HEK293 (cell line): ENCODE data around the gene FILIP1L.

Experiments used
- CTCF ChIA-PET: fragments of 350-600 bp; formaldehyde crosslinking; extraction: SDS; loops from one replicate; lab custom pipeline; 2021; ENCODE audit warnings: antibody characterized with exemption; lab: Yijun Ruan, JAX
- POLR2A ChIA-PET: fragments of 300-600 bp; formaldehyde crosslinking; extraction: SDS; loops from one replicate; lab custom pipeline; 2020; ENCODE audit warnings: antibody characterized with exemption, inconsistent platforms; lab: Yijun Ruan, JAX
- H3K27ac ChIP-seq: fragments of 200-500 bp; sonication (Bioruptor generic); 2 replicates; pipeline ENCODE4 v1.5.1; 2014; ENCODE audit warnings: low read depth, low read length, control low read depth, inconsistent platforms; ENCODE audit errors: extremely low read depth
- H3K36me3 ChIP-seq, 2 experiments: fragments of 200-500 bp in 1 of 2; sonication (Bioruptor generic) in 1 of 2; 1 replicate in 1 of 2; 2 replicates in 1 of 2; pipeline ENCODE4 v1.5.1; 2014 to 2017; ENCODE audit warnings: inconsistent platforms in 2 of 2, low read length in 2 of 2; ENCODE audit not compliant: control insufficient read depth in 2 of 2, insufficient read depth in 1 of 2
- H3K4me1 ChIP-seq: fragments of 200-500 bp; sonication (Bioruptor generic); 2 replicates; pipeline ENCODE4 v1.5.1; 2014; ENCODE audit warnings: mild to moderate bottlenecking, low read length, inconsistent platforms; ENCODE audit not compliant: control insufficient read depth, insufficient read depth
- H3K4me3 ChIP-seq: 2 replicates; pipeline ENCODE4 v1.5.1; 2011; ENCODE audit warnings: low read depth, mild to moderate bottlenecking, control low read depth, low read length, moderate library complexity
- H3K9me3 ChIP-seq: fragments of 200-500 bp; sonication (Bioruptor generic); 2 replicates; pipeline ENCODE4 v1.5.1; 2014; ENCODE audit warnings: low read depth, low read length, inconsistent platforms; ENCODE audit not compliant: control insufficient read depth, insufficient read depth
- FEZF1 ChIP-seq: fragments of 450-650 bp; formaldehyde crosslinking; IDR thresholded peaks from 2 replicates; pipeline ENCODE4 v1.5.1; 2016; ENCODE audit warnings: missing biosample characterization, missing genetic modification characterization
- GLI4 ChIP-seq: fragments of 450-650 bp; formaldehyde crosslinking; IDR thresholded peaks from 2 replicates; pipeline ENCODE4 v1.5.1; 2016; ENCODE audit warnings: missing biosample characterization, missing genetic modification characterization
- IKZF3 ChIP-seq: fragments of 450-650 bp; IDR thresholded peaks from 2 replicates; pipeline ENCODE4 v1.5.0; 2018; ENCODE audit warnings: missing biosample characterization, mild to moderate bottlenecking, missing genetic modification characterization, moderate library complexity
- INSM2 ChIP-seq: fragments of 450-650 bp; formaldehyde crosslinking; IDR thresholded peaks from 2 replicates; pipeline ENCODE4 v1.5.1; 2016; ENCODE audit warnings: missing biosample characterization, missing genetic modification characterization
- KLF10 ChIP-seq: fragments of 450-650 bp; IDR thresholded peaks from 2 replicates; pipeline ENCODE4 v1.5.1; 2018; ENCODE audit warnings: missing biosample characterization, mild to moderate bottlenecking, missing genetic modification characterization
- TRIM28 ChIP-seq: IDR thresholded peaks from 2 replicates; pipeline ENCODE4 v1.6.1; 2011; ENCODE audit warnings: low read length, control low read depth, borderline replicate concordance
- TSHZ1 ChIP-seq: fragments of 450-650 bp; formaldehyde crosslinking; IDR thresholded peaks from 2 replicates; pipeline ENCODE4 v1.5.1; 2016; ENCODE audit warnings: missing biosample characterization, missing genetic modification characterization, borderline replicate concordance
- YY1 ChIP-seq: fragments of 450-650 bp; formaldehyde crosslinking; IDR thresholded peaks from 2 replicates; pipeline ENCODE4 v1.5.1; 2018; ENCODE audit warnings: missing biosample characterization, missing genetic modification characterization
- ZBTB10 ChIP-seq: fragments of 450-650 bp; formaldehyde crosslinking; IDR thresholded peaks from 2 replicates; pipeline ENCODE4 v1.5.1; 2016; ENCODE audit warnings: missing biosample characterization, missing genetic modification characterization
- ZBTB17 ChIP-seq: fragments of 450-650 bp; formaldehyde crosslinking; IDR thresholded peaks from 2 replicates; pipeline ENCODE4 v1.5.1; 2016; ENCODE audit warnings: missing biosample characterization, missing genetic modification characterization
- ZBTB26 ChIP-seq: fragments of 450-650 bp; formaldehyde crosslinking; optimal IDR thresholded peaks from 2 replicates; pipeline ENCODE3; 2016; ENCODE audit warnings: missing biosample characterization, mild to moderate bottlenecking, missing genetic modification characterization
- ZIC2 ChIP-seq: fragments of 450-650 bp; formaldehyde crosslinking; IDR thresholded peaks from 2 replicates; pipeline ENCODE4 v1.5.1; 2016; ENCODE audit warnings: missing biosample characterization, missing genetic modification characterization
- ZNF148 ChIP-seq: fragments of 450-650 bp; formaldehyde crosslinking; IDR thresholded peaks from 2 replicates; pipeline ENCODE4 v1.5.0; 2017; ENCODE audit warnings: missing biosample characterization, missing genetic modification characterization, borderline replicate concordance
- ZNF544 ChIP-seq: fragments of 450-650 bp; formaldehyde crosslinking; IDR thresholded peaks from 2 replicates; pipeline ENCODE4 v1.5.0; 2017; ENCODE audit warnings: missing biosample characterization, missing genetic modification characterization
- ZNF548 ChIP-seq: fragments of 450-650 bp; formaldehyde crosslinking; IDR thresholded peaks from 2 replicates; pipeline ENCODE4 v1.5.1; 2016; ENCODE audit warnings: missing biosample characterization, missing genetic modification characterization
- ZNF843 ChIP-seq: fragments of 450-650 bp; formaldehyde crosslinking; IDR thresholded peaks from 2 replicates; pipeline ENCODE4 v1.5.1; 2016; ENCODE audit warnings: missing biosample characterization, missing genetic modification characterization

The FILIP1L gene

GRCh38 chr3:99945328-99945995, 168.8 kb downstream of the FILIP1L start (continued):
- no peak for TF ChIP-seq ZBTB26 (tag by site-specific recombination)
- TF ChIP-seq TSHZ1 = no peak
- no peak for TF ChIP-seq ZNF843 (tag by site-specific recombination)

- Histone ChIP-seq H3K4me1 (peaks cover 5% of the 10 kb centered on the region), H3K36me3 (no peaks in the 10 kb centered on the region), H3K9me3 (no peaks in the 10 kb centered on the region), H3K27ac (no peak overlapping the region), H3K4me3 (no peak overlapping the region)
- TF ChIP-seq KLF10 (tag by site-specific recombination) (no peak), YY1 (tag by site-specific recombination) (no peak), ZNF544 (no peak), ZNF548 (tag by site-specific recombination) (no peak), TRIM28 (no peak), ZNF148 (tag by site-specific recombination) (no peak), ZBTB17 (tag by site-specific recombination) (no peak), FEZF1 (peak; percentile 53; the same call in 1 of the 2 replicates), ZIC2 (no peak)
- CTCF ChIA-PET = interaction anchor here (0.6 kb wide), 1 partner anchor 19 kb away, joined by 4 read pairs; no protein-coding TSS in a partner anchor
- POLR2A ChIA-PET = no interaction called here
Observed at GRCh38 chr3:99943931-99944761, 170.2 kb downstream of the FILIP1L start.

GRCh38 chr3:99941211-99941610, 173.1 kb downstream of the FILIP1L start:
- Histone ChIP-seq H3K36me3 (no peaks in the 10 kb centered on the region), H3K27ac (no peak overlapping the region), H3K4me1 (peaks cover 8% of the 10 kb centered on the region), H3K9me3 (no peaks in the 10 kb centered on the region), H3K4me3 (no peak overlapping the region)
- POLR2A ChIA-PET = no interaction called here
- CTCF ChIA-PET = interaction anchor here (0.6 kb wide), 1 partner anchor 10 kb away, joined by 3 read pairs; no protein-coding TSS in a partner anchor
- TF ChIP-seq IKZF3 (no peak), INSM2 (tag by site-specific recombination) (no peak), ZBTB10 (tag by site-specific recombination) (no peak), GLI4 (tag by site-specific recombination) (no peak)
